Measurements from ENCODE around the gene ST8SIA2. TPM values are rescaled to one million over a fixed set of nuclear protein-coding genes. Genes with fewer than 3 reads are reported as not detected.

The ST8SIA2 gene
- total and polyA plus RNA-seq, 4 donors, result not detected

- no peak overlapping the region for H3K9ac ChIP-seq (ENCODE audit: low read depth in 1 of 2, low read length in 2 of 2)
- no peak for TF ChIP-seq YY1 (IDR thresholded peaks at IDR 0.05)
- TF ChIP-seq EGR1 (IDR thresholded peaks at IDR 0.05; ENCODE audit: low read depth in 2 of 2), result no peak
- TF ChIP-seq FOXA2 (IDR thresholded peaks at IDR 0.05), result no peak
- TF ChIP-seq HNF4G (IDR thresholded peaks at IDR 0.05), result no peak
- TF ChIP-seq GABPA (IDR thresholded peaks at IDR 0.05 in 1 of 2, conservative IDR thresholded peaks at IDR 0.05 in 1 of 2), result no peak
- no peak for TF ChIP-seq MAX (IDR thresholded peaks at IDR 0.05)
- TF ChIP-seq JUND (IDR thresholded peaks at IDR 0.05), result no peak
- TF ChIP-seq FOXA1 (IDR thresholded peaks at IDR 0.05), result no peak
- TF ChIP-seq HNF4A (conservative IDR thresholded peaks at IDR 0.05), result no peak
- H3K27me3 ChIP-seq (ENCODE audit: control insufficient read depth in 4 of 4, insufficient read depth in 4 of 4, low read length in 3 of 4), result no peaks in the 10 kb centered on the region
- H3K36me3 ChIP-seq (ENCODE audit: control insufficient read depth in 4 of 4, insufficient read depth in 3 of 4, low read depth in 1 of 4, low read length in 3 of 4), result no peaks in the 10 kb centered on the region
- H3K27ac ChIP-seq (ENCODE audit: low read depth in 1 of 2, low read length in 2 of 2), result no peak overlapping the region
- H3K9me3 ChIP-seq (ENCODE audit: control insufficient read depth in 4 of 4, low read length in 3 of 4), result no peaks in the 10 kb centered on the region
- 53% methylated on average over 3 of the region's 3 CpGs for WGBS
- H3K4me1 ChIP-seq (ENCODE audit: control insufficient read depth in 4 of 4, insufficient read depth in 4 of 4, low read length in 3 of 4), result no peaks in the 10 kb centered on the region
- DNase-seq (ENCODE audit: low spot score), result no peak
- H3K4me3 ChIP-seq (ENCODE audit: low read depth in 1 of 3, low read length in 3 of 3), result no peak overlapping the region
These were observed 59.9 kb downstream of the ST8SIA2 start for GRCh38 chr15:92453607-92454006.

DNA sequence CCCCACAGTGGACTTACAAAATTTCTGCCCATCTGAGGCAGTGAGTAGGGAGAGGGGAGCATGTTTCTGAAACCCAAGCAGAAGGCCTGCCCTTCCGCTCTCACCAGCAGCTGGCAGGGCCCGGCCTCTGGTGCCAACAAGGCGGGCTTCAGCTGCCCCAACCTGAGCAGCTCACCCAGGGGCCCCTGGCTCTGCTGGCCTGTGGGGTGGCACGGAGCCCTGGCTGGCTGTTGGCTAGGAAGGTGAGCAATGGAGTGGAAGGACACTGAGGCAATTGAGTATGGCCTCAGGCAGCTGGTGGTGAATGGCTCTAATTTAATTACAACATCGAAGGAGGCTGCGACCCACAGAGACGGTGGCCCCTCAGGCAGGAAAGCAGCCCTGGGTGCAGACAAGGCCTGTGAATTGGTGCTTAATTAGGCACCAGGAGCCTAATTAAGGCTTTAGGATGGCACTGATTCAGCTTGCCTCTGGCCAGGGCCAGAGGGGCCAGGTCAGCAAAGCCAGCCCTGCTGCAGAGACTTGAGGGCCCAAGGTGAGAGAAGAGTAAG is 60.9 kb downstream of the ST8SIA2 start:
- Histone ChIP-seq H3K27ac (ENCODE audit: low read depth in 1 of 2, low read length in 2 of 2) (no peak overlapping the region), H3K4me3 (ENCODE audit: low read depth in 1 of 3, low read length in 3 of 3) (no peak overlapping the region), H3K27me3 (ENCODE audit: control insufficient read depth in 4 of 4, insufficient read depth in 4 of 4, low read length in 3 of 4) (no peaks in the 10 kb centered on the region), H3K9ac (ENCODE audit: low read depth in 1 of 2, low read length in 2 of 2) (no peak overlapping the region), H3K4me1 (ENCODE audit: control insufficient read depth in 4 of 4, insufficient read depth in 4 of 4, low read length in 3 of 4) (no peaks in the 10 kb centered on the region), H3K9me3 (ENCODE audit: control insufficient read depth in 4 of 4, low read length in 3 of 4) (no peaks in the 10 kb centered on the region), H3K36me3 (ENCODE audit: control insufficient read depth in 4 of 4, insufficient read depth in 3 of 4, low read depth in 1 of 4, low read length in 3 of 4) (no peaks in the 10 kb centered on the region)
- TF ChIP-seq ATF3 (IDR thresholded peaks at IDR 0.05), result no peak
- TF ChIP-seq, protein P1, sequence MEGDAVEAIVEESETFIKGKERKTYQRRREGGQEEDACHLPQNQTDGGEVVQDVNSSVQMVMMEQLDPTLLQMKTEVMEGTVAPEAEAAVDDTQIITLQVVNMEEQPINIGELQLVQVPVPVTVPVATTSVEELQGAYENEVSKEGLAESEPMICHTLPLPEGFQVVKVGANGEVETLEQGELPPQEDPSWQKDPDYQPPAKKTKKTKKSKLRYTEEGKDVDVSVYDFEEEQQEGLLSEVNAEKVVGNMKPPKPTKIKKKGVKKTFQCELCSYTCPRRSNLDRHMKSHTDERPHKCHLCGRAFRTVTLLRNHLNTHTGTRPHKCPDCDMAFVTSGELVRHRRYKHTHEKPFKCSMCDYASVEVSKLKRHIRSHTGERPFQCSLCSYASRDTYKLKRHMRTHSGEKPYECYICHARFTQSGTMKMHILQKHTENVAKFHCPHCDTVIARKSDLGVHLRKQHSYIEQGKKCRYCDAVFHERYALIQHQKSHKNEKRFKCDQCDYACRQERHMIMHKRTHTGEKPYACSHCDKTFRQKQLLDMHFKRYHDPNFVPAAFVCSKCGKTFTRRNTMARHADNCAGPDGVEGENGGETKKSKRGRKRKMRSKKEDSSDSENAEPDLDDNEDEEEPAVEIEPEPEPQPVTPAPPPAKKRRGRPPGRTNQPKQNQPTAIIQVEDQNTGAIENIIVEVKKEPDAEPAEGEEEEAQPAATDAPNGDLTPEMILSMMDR (IDR thresholded peaks at IDR 0.05; ENCODE audit: low read depth, low read length, missing input control), result no peak
- TF ChIP-seq SP1 (IDR thresholded peaks at IDR 0.05), result no peak
- TF ChIP-seq NR2F2 (IDR thresholded peaks at IDR 0.05), result no peak
- no peak for TF ChIP-seq TAF1 (conservative IDR thresholded peaks at IDR 0.05)
- TF ChIP-seq ZBTB33 (IDR thresholded peaks at IDR 0.05), result no peak
- no peak for TF ChIP-seq HNF4G (IDR thresholded peaks at IDR 0.05)
- TF ChIP-seq MAX (IDR thresholded peaks at IDR 0.05), result no peak
- no peak for TF ChIP-seq JUND (IDR thresholded peaks at IDR 0.05)
- TF ChIP-seq YY1 (IDR thresholded peaks at IDR 0.05), result no peak
- no peak for TF ChIP-seq HNF4A (conservative IDR thresholded peaks at IDR 0.05)
- TF ChIP-seq EGR1 (IDR thresholded peaks at IDR 0.05; ENCODE audit: low read depth in 2 of 2), result no peak
- TF ChIP-seq RXRA (IDR thresholded peaks at IDR 0.05), result no peak
- TF ChIP-seq GABPA (IDR thresholded peaks at IDR 0.05 in 1 of 2, conservative IDR thresholded peaks at IDR 0.05 in 1 of 2), result no peak
- no peak for TF ChIP-seq FOXA1 (IDR thresholded peaks at IDR 0.05)
- TF ChIP-seq REST (IDR thresholded peaks at IDR 0.05), result no peak
- no peak for TF ChIP-seq FOXA2 (IDR thresholded peaks at IDR 0.05)
- TF ChIP-seq RAD21 (IDR thresholded peaks at IDR 0.05), result no peak
- no peak for DNase-seq (ENCODE audit: low spot score)
- 94% methylated on average over 7 of the region's 7 CpGs for WGBS
